ENCODE data around the gene PAX7. TPM values are rescaled to one million over a fixed set of nuclear protein-coding genes. Genes with fewer than 3 reads are reported as not detected.

The PAX7 gene
- total and polyA plus RNA-seq, 8 donors: not detected

GRCh38 chr1:18666317-18666920 is 35.8 kb downstream of the PAX7 start:
- TF ChIP-seq POLR2A (IDR thresholded peaks at IDR 0.05): no peak
- TF ChIP-seq, protein P1, sequence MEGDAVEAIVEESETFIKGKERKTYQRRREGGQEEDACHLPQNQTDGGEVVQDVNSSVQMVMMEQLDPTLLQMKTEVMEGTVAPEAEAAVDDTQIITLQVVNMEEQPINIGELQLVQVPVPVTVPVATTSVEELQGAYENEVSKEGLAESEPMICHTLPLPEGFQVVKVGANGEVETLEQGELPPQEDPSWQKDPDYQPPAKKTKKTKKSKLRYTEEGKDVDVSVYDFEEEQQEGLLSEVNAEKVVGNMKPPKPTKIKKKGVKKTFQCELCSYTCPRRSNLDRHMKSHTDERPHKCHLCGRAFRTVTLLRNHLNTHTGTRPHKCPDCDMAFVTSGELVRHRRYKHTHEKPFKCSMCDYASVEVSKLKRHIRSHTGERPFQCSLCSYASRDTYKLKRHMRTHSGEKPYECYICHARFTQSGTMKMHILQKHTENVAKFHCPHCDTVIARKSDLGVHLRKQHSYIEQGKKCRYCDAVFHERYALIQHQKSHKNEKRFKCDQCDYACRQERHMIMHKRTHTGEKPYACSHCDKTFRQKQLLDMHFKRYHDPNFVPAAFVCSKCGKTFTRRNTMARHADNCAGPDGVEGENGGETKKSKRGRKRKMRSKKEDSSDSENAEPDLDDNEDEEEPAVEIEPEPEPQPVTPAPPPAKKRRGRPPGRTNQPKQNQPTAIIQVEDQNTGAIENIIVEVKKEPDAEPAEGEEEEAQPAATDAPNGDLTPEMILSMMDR (IDR thresholded peaks at IDR 0.05): no peak
- TF ChIP-seq POLR2AphosphoS5 (IDR thresholded peaks at IDR 0.05): no peak
- TF ChIP-seq EP300 (IDR thresholded peaks at IDR 0.05): no peak
- intact Hi-C loops (cut with DNase I; ENCODE audit: low total_unique reads): no loop called here
- H3K27me3 ChIP-seq: peaks cover 0 to 74% (median 5%) of the 10 kb centered on the region in 3 donors
- 27 to 42% (median 31%) methylated on average over 7 of the region's 7 CpGs for WGBS, 5 donors
- no peaks in the 10 kb centered on the region for H3K36me3 ChIP-seq
- DNase-seq: peak; percentile 34 to 37
- peaks cover 0 to 33% (median 14%) of the 10 kb centered on the region in 4 donors for H3K4me1 ChIP-seq
- peak overlapping the region in 1 of 5 donors; percentile 1 for H3K27ac ChIP-seq
- H3K9me3 ChIP-seq: no peaks in the 10 kb centered on the region
- H3K4me3 ChIP-seq: no peak overlapping the region

GRCh38 chr1:18667333-18667732 is 36.7 kb downstream of the PAX7 start:
- Histone ChIP-seq H3K9me3 (no peaks in the 10 kb centered on the region), H3K27me3 (peaks cover 0 to 74% (median 0%) of the 10 kb centered on the region in 3 donors), H3K4me3 (no peak overlapping the region), H3K36me3 (no peaks in the 10 kb centered on the region), H3K27ac (no peak overlapping the region), H3K4me1 (peaks cover 0 to 33% (median 14%) of the 10 kb centered on the region in 4 donors)
- TF ChIP-seq EP300 (IDR thresholded peaks at IDR 0.05): no peak
- WGBS, 5 donors: 80 to 95% (median 88%) methylated on average over 6 of the region's 6 CpGs
- intact Hi-C loops (cut with DNase I; ENCODE audit: low total_unique reads): no loop called here
- DNase-seq: no peak

DNA sequence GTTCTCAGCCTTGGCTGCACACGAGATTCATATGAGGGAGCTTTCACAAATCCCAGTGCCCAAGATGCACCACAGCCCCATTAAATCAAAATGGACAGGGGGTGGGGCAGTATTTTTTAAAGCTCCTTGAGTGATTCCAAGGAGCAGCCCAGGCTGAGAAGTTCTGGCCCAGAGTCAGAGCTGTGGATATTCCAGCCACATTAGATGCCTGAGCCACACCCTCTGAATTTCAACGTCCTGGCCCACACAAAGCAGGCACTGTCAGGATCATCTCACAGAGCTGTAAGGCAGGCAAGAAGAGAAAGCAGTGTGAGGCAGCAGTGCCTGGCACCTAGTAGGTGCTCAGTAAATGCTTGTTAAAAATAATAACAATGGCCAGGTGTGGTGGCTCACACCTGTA is 37.4 kb downstream of the PAX7 start:
- intact Hi-C loops (cut with DNase I; ENCODE audit: low total_unique reads): no loop called here
- DNase-seq: no peak
- Histone ChIP-seq H3K4me3 (no peak overlapping the region), H3K27me3 (peaks cover 0 to 74% (median 0%) of the 10 kb centered on the region in 3 donors), H3K9me3 (no peaks in the 10 kb centered on the region), H3K36me3 (no peaks in the 10 kb centered on the region), H3K4me1 (peaks cover 0 to 33% (median 14%) of the 10 kb centered on the region in 4 donors), H3K27ac (peak overlapping the region in 1 of 5 donors; percentile 30)
- TF ChIP-seq, protein P1 (IDR thresholded peaks at IDR 0.05): no peak
- TF ChIP-seq POLR2AphosphoS5 (IDR thresholded peaks at IDR 0.05) (no peak), POLR2A (IDR thresholded peaks at IDR 0.05) (no peak), EP300 (IDR thresholded peaks at IDR 0.05) (no peak)
- WGBS, 5 donors: 32 to 39% (median 38%) methylated on average over 2 of the region's 2 CpGs

DNA sequence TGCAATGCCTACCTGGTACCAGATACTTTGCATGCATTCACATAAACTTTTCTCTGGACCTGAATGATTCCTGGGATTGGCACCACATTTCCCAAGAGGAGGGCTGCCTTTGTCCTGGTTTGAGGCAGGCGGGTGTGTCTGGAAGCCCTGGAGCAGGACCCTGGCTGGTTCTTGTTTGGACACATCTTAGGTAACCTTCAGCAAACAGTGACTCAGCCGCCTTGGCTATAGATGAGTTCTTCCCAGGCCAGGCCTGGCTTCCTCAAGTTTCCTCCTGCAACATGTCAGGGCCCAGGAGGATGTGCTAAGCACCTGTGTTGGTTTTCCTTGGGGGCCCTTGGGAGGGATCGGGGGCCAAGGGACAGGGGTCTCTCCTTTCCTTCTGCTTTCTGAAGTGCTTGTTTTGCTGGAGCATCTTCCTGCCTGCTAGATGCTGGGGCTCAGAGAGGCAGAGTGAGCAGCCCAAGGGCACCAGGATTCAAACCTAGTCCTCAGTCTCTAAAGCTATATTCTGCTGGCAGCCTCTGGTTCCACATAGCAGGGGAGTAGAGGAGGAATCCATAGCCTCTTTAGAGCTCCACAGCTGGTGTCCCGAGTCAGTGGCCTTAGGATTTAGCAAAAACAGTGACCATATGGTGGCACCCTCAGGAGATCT is 38.2 kb downstream of the PAX7 start:
- DNase-seq: peak; percentile 53 to 59
- Histone ChIP-seq H3K4me1 (peaks cover 0 to 33% (median 14%) of the 10 kb centered on the region in 4 donors), H3K27me3 (peaks cover 0 to 74% (median 0%) of the 10 kb centered on the region in 3 donors), H3K9me3 (no peaks in the 10 kb centered on the region), H3K4me3 (no peak overlapping the region), H3K36me3 (no peaks in the 10 kb centered on the region), H3K27ac (peak overlapping the region in 2 of 5 donors; percentile 32 to 46)
- WGBS, 5 donors: 39 to 57% (median 54%) methylated on average over 3 to 4 of the region's 4 CpGs
- TF ChIP-seq POLR2AphosphoS5 (IDR thresholded peaks at IDR 0.05): peak in 1 of 3 donors; percentile 6
- no peak for TF ChIP-seq POLR2A (IDR thresholded peaks at IDR 0.05)
- intact Hi-C loops (cut with DNase I; ENCODE audit: low total_unique reads): no loop called here

GRCh38 chr1:18670121-18670867 is 39.6 kb downstream of the PAX7 start:
- Histone ChIP-seq H3K4me3 (no peak overlapping the region), H3K4me1 (peaks cover 0 to 33% (median 14%) of the 10 kb centered on the region in 4 donors), H3K27me3 (peaks cover 0 to 74% (median 11%) of the 10 kb centered on the region in 3 donors), H3K9me3 (no peaks in the 10 kb centered on the region), H3K27ac (no peak overlapping the region), H3K36me3 (no peaks in the 10 kb centered on the region)
- 74 to 84% (median 79%) methylated on average over 8 to 13 of the region's 13 CpGs for WGBS, 5 donors
- DNase-seq: no peak
- TF ChIP-seq POLR2AphosphoS5 (IDR thresholded peaks at IDR 0.05) (no peak), EP300 (IDR thresholded peaks at IDR 0.05) (no peak), POLR2A (IDR thresholded peaks at IDR 0.05) (no peak)
- TF ChIP-seq, protein P1 (IDR thresholded peaks at IDR 0.05): no peak
- intact Hi-C loops (cut with DNase I; ENCODE audit: low total_unique reads): no loop called here
